ENCODE results near the gene MYO1B.

- TF ChIP-seq CTCF (conservative IDR thresholded peaks at IDR 0.05; ENCODE audit: low read depth, low read length) (no peak), POLR2A (IDR thresholded peaks at IDR 0.05; ENCODE audit: low read depth, low read length) (no peak), MXI1 (IDR thresholded peaks at IDR 0.05; ENCODE audit: borderline replicate concordance, low read depth, low read length) (no peak), CEBPB (IDR thresholded peaks at IDR 0.05; ENCODE audit: low read depth, low read length) (no peak), RAD21 (IDR thresholded peaks at IDR 0.05; ENCODE audit: low read length) (no peak), SMC3 (IDR thresholded peaks at IDR 0.05; ENCODE audit: low read depth, low read length) (no peak), RCOR1 (IDR thresholded peaks at IDR 0.05; ENCODE audit: insufficient replicate concordance, low read length) (no peak), MAZ (IDR thresholded peaks at IDR 0.05; ENCODE audit: borderline replicate concordance, low read depth, low read length) (no peak), USF2 (IDR thresholded peaks at IDR 0.05; ENCODE audit: low read depth, low read length) (no peak), BHLHE40 (IDR thresholded peaks at IDR 0.05; ENCODE audit: low read depth, low read length) (no peak), FOS (IDR thresholded peaks at IDR 0.05; ENCODE audit: low read depth, low read length) (no peak)
Measured at GRCh38 chr2:191404568-191404991, 159.4 kb downstream of the MYO1B start.

Measured in IMR-90 (cell line).